ENCODE data around the gene GFOD1.
"Not testable (repeated sequence)": the region's sequence is repeated elsewhere in the genome, so short reads cannot be mapped to it uniquely, and the experiment has no call there.

GFOD1 gene

DNA sequence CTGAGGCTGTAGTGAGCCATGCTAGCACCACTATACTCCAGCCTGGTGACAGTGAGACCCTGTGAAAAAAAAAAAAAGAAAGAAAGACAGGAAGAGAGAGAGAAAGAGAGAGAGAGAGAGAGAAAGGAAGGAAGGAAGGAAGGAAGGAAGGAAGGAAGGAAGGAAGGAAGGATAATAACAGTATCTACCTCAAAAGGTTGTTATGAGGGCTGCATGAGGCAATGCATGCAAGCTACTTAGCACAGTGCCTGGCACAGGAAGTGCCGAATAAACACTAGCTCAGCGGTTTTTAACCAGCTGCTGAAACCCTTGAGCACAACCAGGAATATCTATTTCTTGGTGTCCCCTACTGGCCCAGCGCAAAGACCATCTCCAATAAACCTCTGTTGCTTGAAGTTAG is 96.7 kb downstream of the GFOD1 start:
- no CpG with 5 or more reads among the region's 3 CpGs for WGBS, 2 donors (ENCODE audit: extremely low coverage in 2 of 2, insufficient read length in 2 of 2, insufficient replicate concordance in 1 of 2)

DNA sequence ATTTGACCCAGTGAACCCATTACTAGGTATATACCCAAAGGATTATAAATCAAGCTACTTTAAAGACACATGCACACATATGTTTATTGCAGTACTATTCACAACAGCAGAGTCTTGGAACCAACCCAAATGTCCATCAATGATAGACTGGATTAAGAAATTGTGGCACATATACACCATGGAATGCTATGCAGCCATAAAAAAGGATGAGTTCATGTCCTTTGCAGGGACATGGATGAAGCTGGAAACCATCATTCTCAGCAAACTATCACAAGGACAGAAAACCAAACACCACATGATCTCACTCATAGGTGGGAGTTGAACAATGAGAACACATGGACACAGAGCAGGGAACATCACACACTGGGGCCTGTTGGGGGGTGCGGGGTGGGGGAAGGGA is 98.2 kb downstream of the GFOD1 start:
- no CpG with 5 or more reads among the region's 1 CpG for WGBS, 2 donors (ENCODE audit: extremely low coverage in 2 of 2, insufficient read length in 2 of 2, insufficient replicate concordance in 1 of 2)
- H3K36me3 ChIP-seq (replicated peaks in 1 of 2; ENCODE audit: control insufficient read depth in 2 of 2, insufficient read depth in 2 of 2, low read length in 2 of 2); H3K4ac ChIP-seq (ENCODE audit: low read length); H2BK120ac ChIP-seq (ENCODE audit: low read depth, low read length); H3K4me2 ChIP-seq (ENCODE audit: insufficient read depth, low read length, poor library complexity, severe bottlenecking); H3K27me3 ChIP-seq (ENCODE audit: control insufficient read depth in 3 of 3, insufficient read depth in 3 of 3, low read depth in 1 of 3, low read length in 3 of 3); H3K4me3 ChIP-seq (ENCODE audit: low read length in 2 of 2); H3K79me1 ChIP-seq (ENCODE audit: low read depth, low read length); H3K18ac ChIP-seq (ENCODE audit: low read length); H3K27ac ChIP-seq (replicated peaks; ENCODE audit: low read length); H3K14ac ChIP-seq (ENCODE audit: low read length); H2BK15ac ChIP-seq (ENCODE audit: low read length); H2BK5ac ChIP-seq (ENCODE audit: low read length); H2AFZ ChIP-seq (ENCODE audit: low read length); H2AK5ac ChIP-seq (ENCODE audit: low read depth, low read length); H3K9ac ChIP-seq (ENCODE audit: low read depth, low read length, poor library complexity); H4K91ac ChIP-seq (ENCODE audit: low read depth, low read length, poor library complexity); H3K9me3 ChIP-seq (replicated peaks in 1 of 2; ENCODE audit: control insufficient read depth in 2 of 2, insufficient read depth in 1 of 2, low read depth in 1 of 2, low read length in 2 of 2); H2BK12ac ChIP-seq (ENCODE audit: low read length); H3K4me1 ChIP-seq (ENCODE audit: control insufficient read depth in 2 of 2, insufficient read depth in 1 of 2, low read depth in 1 of 2, low read length in 2 of 2); DNase-seq (ENCODE audit: low spot score); H4K8ac ChIP-seq (ENCODE audit: low read depth, low read length); H3K23ac ChIP-seq (ENCODE audit: low read depth, low read length, poor library complexity): not testable (repeated sequence)

More for the DNA sequence above, 96.7 kb downstream of the GFOD1 start:
- H3K27me3 ChIP-seq (ENCODE audit: control insufficient read depth in 3 of 3, insufficient read depth in 3 of 3, low read depth in 1 of 3, low read length in 3 of 3): no peaks in the 10 kb centered on the region
- H3K18ac ChIP-seq (ENCODE audit: low read length): no peak overlapping the region
- no peak for DNase-seq (ENCODE audit: low spot score)
- no peaks in the 10 kb centered on the region for H3K4me1 ChIP-seq (ENCODE audit: control insufficient read depth in 2 of 2, insufficient read depth in 1 of 2, low read depth in 1 of 2, low read length in 2 of 2)
- H4K91ac ChIP-seq (ENCODE audit: low read depth, low read length, poor library complexity): no peak overlapping the region
- H3K14ac ChIP-seq (ENCODE audit: low read length): no peak overlapping the region
- H3K79me1 ChIP-seq (ENCODE audit: low read depth, low read length): no peaks in the 10 kb centered on the region
- H3K4me3 ChIP-seq (ENCODE audit: low read length in 2 of 2): no peak overlapping the region
- H3K9ac ChIP-seq (ENCODE audit: low read depth, low read length, poor library complexity): no peak overlapping the region
- no peak overlapping the region for H2BK12ac ChIP-seq (ENCODE audit: low read length)
- no peak overlapping the region for H3K4me2 ChIP-seq (ENCODE audit: insufficient read depth, low read length, poor library complexity, severe bottlenecking)
- H4K8ac ChIP-seq (ENCODE audit: low read depth, low read length): no peak overlapping the region
- H3K36me3 ChIP-seq (replicated peaks in 1 of 2; ENCODE audit: control insufficient read depth in 2 of 2, insufficient read depth in 2 of 2, low read length in 2 of 2): no peaks in the 10 kb centered on the region
- H2BK5ac ChIP-seq (ENCODE audit: low read length): no peak overlapping the region
- H2BK120ac ChIP-seq (ENCODE audit: low read depth, low read length): no peak overlapping the region
- no peak overlapping the region for H3K27ac ChIP-seq (replicated peaks; ENCODE audit: low read length)
- no peak overlapping the region for H3K4ac ChIP-seq (ENCODE audit: low read length)
- no peak overlapping the region for H2AK5ac ChIP-seq (ENCODE audit: low read depth, low read length)
- no peak overlapping the region for H2BK15ac ChIP-seq (ENCODE audit: low read length)
- H2AFZ ChIP-seq (ENCODE audit: low read length): no peak overlapping the region
- H3K9me3 ChIP-seq (replicated peaks in 1 of 2; ENCODE audit: control insufficient read depth in 2 of 2, insufficient read depth in 1 of 2, low read depth in 1 of 2, low read length in 2 of 2): no peaks in the 10 kb centered on the region
- no peak overlapping the region for H3K23ac ChIP-seq (ENCODE audit: low read depth, low read length, poor library complexity)

DNA sequence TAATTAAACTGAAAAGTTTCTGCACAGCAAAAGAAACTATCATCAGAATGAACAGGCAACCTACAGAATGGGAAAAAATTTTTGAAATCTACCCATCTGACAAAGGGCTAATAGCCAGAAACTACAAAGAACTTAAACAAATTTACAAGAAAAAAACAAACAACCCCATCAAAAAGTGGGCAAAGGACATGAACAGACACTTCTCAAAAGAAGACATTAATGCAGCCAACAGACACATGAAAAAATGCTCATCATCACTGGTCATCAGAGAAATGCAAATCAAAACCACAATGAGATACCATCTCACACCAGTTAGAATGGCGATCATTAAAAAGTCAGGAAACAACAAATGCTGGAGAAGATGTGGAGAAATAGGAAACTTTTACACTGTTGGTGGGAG is 98.6 kb downstream of the GFOD1 start:
- H3K23ac ChIP-seq (ENCODE audit: low read depth, low read length, poor library complexity); H2AK5ac ChIP-seq (ENCODE audit: low read depth, low read length); H3K9me3 ChIP-seq (replicated peaks in 1 of 2; ENCODE audit: control insufficient read depth in 2 of 2, insufficient read depth in 1 of 2, low read depth in 1 of 2, low read length in 2 of 2); H3K27ac ChIP-seq (replicated peaks; ENCODE audit: low read length); H2BK5ac ChIP-seq (ENCODE audit: low read length); H2BK12ac ChIP-seq (ENCODE audit: low read length); H3K18ac ChIP-seq (ENCODE audit: low read length); DNase-seq (ENCODE audit: low spot score); H3K14ac ChIP-seq (ENCODE audit: low read length); H3K4me1 ChIP-seq (ENCODE audit: control insufficient read depth in 2 of 2, insufficient read depth in 1 of 2, low read depth in 1 of 2, low read length in 2 of 2); H2BK120ac ChIP-seq (ENCODE audit: low read depth, low read length); H3K4me2 ChIP-seq (ENCODE audit: insufficient read depth, low read length, poor library complexity, severe bottlenecking); H3K36me3 ChIP-seq (replicated peaks in 1 of 2; ENCODE audit: control insufficient read depth in 2 of 2, insufficient read depth in 2 of 2, low read length in 2 of 2); H3K27me3 ChIP-seq (ENCODE audit: control insufficient read depth in 3 of 3, insufficient read depth in 3 of 3, low read depth in 1 of 3, low read length in 3 of 3); H2BK15ac ChIP-seq (ENCODE audit: low read length); H2AFZ ChIP-seq (ENCODE audit: low read length); H4K91ac ChIP-seq (ENCODE audit: low read depth, low read length, poor library complexity); H3K9ac ChIP-seq (ENCODE audit: low read depth, low read length, poor library complexity); H3K79me1 ChIP-seq (ENCODE audit: low read depth, low read length); H3K4ac ChIP-seq (ENCODE audit: low read length); H4K8ac ChIP-seq (ENCODE audit: low read depth, low read length); H3K4me3 ChIP-seq (ENCODE audit: low read length in 2 of 2): not testable (repeated sequence)
- no CpG with 5 or more reads among the region's 1 CpG for WGBS, 2 donors (ENCODE audit: extremely low coverage in 2 of 2, insufficient read length in 2 of 2, insufficient replicate concordance in 1 of 2)

DNA sequence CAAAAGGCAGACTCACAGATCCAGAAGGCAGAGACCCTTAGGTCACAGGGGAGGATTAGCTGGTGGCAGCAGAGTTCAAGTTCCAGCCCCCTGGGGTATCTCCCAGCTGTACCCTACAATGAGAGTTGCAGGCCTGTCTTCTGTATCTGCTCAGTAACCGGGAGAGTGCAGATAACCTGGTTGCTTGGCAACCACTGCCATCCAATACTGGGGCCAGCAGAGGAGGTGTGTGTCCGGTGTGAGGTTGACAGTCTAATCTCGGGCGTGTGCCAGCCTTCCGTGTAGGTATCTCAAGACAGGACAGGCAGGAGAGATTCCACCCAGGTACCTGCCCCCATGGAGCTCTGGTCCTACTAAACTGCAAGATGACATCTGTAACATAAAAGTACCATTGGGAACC is 102.4 kb downstream of the GFOD1 start:
- DNase-seq (ENCODE audit: low spot score): no peak
- H3K14ac ChIP-seq (ENCODE audit: low read length): no peak overlapping the region
- no peak overlapping the region for H3K27ac ChIP-seq (replicated peaks; ENCODE audit: low read length)

More for the DNA sequence above, 102.4 kb downstream of the GFOD1 start:
- Histone ChIP-seq H3K18ac (ENCODE audit: low read length) (no peak overlapping the region), H3K36me3 (replicated peaks in 1 of 2; ENCODE audit: control insufficient read depth in 2 of 2, insufficient read depth in 2 of 2, low read length in 2 of 2) (no peaks in the 10 kb centered on the region), H3K4me1 (ENCODE audit: control insufficient read depth in 2 of 2, insufficient read depth in 1 of 2, low read depth in 1 of 2, low read length in 2 of 2) (peaks cover 0 to 4% of the 10 kb centered on the region in 2 donors), H2BK120ac (ENCODE audit: low read depth, low read length) (no peak overlapping the region), H3K79me1 (ENCODE audit: low read depth, low read length) (no peaks in the 10 kb centered on the region), H3K23ac (ENCODE audit: low read depth, low read length, poor library complexity) (no peak overlapping the region), H4K8ac (ENCODE audit: low read depth, low read length) (no peak overlapping the region), H2BK15ac (ENCODE audit: low read length) (no peak overlapping the region), H3K4me2 (ENCODE audit: insufficient read depth, low read length, poor library complexity, severe bottlenecking) (no peak overlapping the region), H4K91ac (ENCODE audit: low read depth, low read length, poor library complexity) (no peak overlapping the region), H3K4me3 (ENCODE audit: low read length in 2 of 2) (no peak overlapping the region), H3K4ac (ENCODE audit: low read length) (no peak overlapping the region), H2BK5ac (ENCODE audit: low read length) (no peak overlapping the region), H3K9ac (ENCODE audit: low read depth, low read length, poor library complexity) (no peak overlapping the region), H2AK5ac (ENCODE audit: low read depth, low read length) (no peak overlapping the region), H2BK12ac (ENCODE audit: low read length) (no peak overlapping the region), H2AFZ (ENCODE audit: low read length) (no peak overlapping the region), H3K27me3 (ENCODE audit: control insufficient read depth in 3 of 3, insufficient read depth in 3 of 3, low read depth in 1 of 3, low read length in 3 of 3) (no peaks in the 10 kb centered on the region), H3K9me3 (replicated peaks in 1 of 2; ENCODE audit: control insufficient read depth in 2 of 2, insufficient read depth in 1 of 2, low read depth in 1 of 2, low read length in 2 of 2) (no peaks in the 10 kb centered on the region)
- no CpG with 5 or more reads among the region's 5 CpGs for WGBS, 2 donors (ENCODE audit: extremely low coverage in 2 of 2, insufficient read length in 2 of 2, insufficient replicate concordance in 1 of 2)

All from neuronal stem cell (in vitro differentiated cells).